GM19397 (cell line): Measurements from ENCODE around the gene HERPUD1.

ENCODE experiments used
- ATAC-seq: cut with Tn5 transposase; IDR thresholded peaks from one replicate; pipeline ENCODE4 v1.9.1; 2021; ENCODE audit warnings: mild to moderate bottlenecking, moderate library complexity; ENCODE audit not compliant: unreplicated experiment

HERPUD1 gene

GRCh38 chr16:56994311-56994710, 62.4 kb downstream of the HERPUD1 start:
- no peak for ATAC-seq
